ENCODE data around the gene SPATS2L. TPM values are rescaled to one million over a fixed set of nuclear protein-coding genes. Genes with fewer than 3 reads are reported as not detected.

Gene SPATS2L
- total RNA-seq, 1 experiment from 2014 or later = 47.3 TPM

DNA sequence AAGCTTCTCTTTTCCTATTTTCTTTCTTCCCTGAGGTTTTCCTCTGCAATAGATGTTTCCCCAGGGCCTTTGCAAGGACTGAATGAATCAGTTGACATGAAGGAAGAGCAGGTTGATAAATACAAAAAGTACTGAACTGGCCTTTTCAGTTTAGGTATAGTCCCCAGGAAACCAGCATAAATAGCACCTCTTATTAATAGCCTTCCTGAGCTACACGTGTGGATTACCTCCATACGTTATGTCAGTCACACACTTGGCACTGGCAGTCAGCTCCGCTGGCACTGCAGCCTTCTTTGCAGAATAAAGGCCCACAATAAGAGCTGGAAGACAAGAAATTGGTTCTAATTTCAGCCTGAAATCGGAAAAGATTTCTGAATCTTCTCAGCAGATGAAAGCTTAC lies 142.7 kb downstream of the SPATS2L start:
- Histone ChIP-seq H3K23ac (ENCODE audit: insufficient read length, low read depth, low read length) (no peak overlapping the region), H3K23me2 (ENCODE audit: insufficient read length, low read depth, low read length, poor library complexity, severe bottlenecking) (no peaks in the 10 kb centered on the region), H2AFZ (ENCODE audit: low read length) (no peak overlapping the region), H3K4ac (ENCODE audit: low read depth, low read length) (no peak overlapping the region), H4K20me1 (ENCODE audit: control insufficient read depth, insufficient read depth, insufficient read length) (no peaks in the 10 kb centered on the region), H2BK15ac (ENCODE audit: low read depth, low read length) (no peak overlapping the region), H3T11ph (ENCODE audit: low read length) (no peak overlapping the region), H4K8ac (replicated peaks; ENCODE audit: insufficient read length, low read depth, low read length) (no peak overlapping the region), H2BK120ac (ENCODE audit: low read depth, low read length, poor library complexity, severe bottlenecking) (no peak overlapping the region), H2BK5ac (ENCODE audit: insufficient read length, low read length) (no peak overlapping the region), H3K14ac (ENCODE audit: insufficient read depth, low read length) (no peak overlapping the region), H2BK20ac (ENCODE audit: low read depth, low read length, poor library complexity, severe bottlenecking) (no peak overlapping the region), H4K91ac (ENCODE audit: insufficient read length, low read depth, low read length) (no peak overlapping the region), H3K9ac (ENCODE audit: extremely low read depth, insufficient read length, low read length) (no peak overlapping the region), H3K56ac (ENCODE audit: insufficient read length, low read depth, low read length) (no peak overlapping the region), H3K9me3 (ENCODE audit: control insufficient read depth, low read depth, low read length) (no peaks in the 10 kb centered on the region), H3K79me2 (ENCODE audit: insufficient read depth, low read length) (no peaks in the 10 kb centered on the region), H3K4me2 (ENCODE audit: insufficient read depth, insufficient read length, low read length) (no peak overlapping the region), H2BK12ac (ENCODE audit: insufficient read length, low read depth, low read length) (no peak overlapping the region), H3K4me1 (ENCODE audit: insufficient read depth, low read length) (peaks cover 6% of the 10 kb centered on the region; the same call in 1 of the 2 replicates), H4K5ac (ENCODE audit: insufficient read length, low read depth, low read length) (no peak overlapping the region), H3K18ac (ENCODE audit: insufficient read length, low read depth, low read length) (no peak overlapping the region), H3K27me3 (ENCODE audit: insufficient read depth, low read length) (no peaks in the 10 kb centered on the region), H3K27ac (ENCODE audit: insufficient read length, low read depth, low read length) (no peak overlapping the region), H2AK5ac (ENCODE audit: insufficient read length, low read length) (no peak overlapping the region), H3K79me1 (ENCODE audit: insufficient read depth, low read depth, low read length, poor library complexity, severe bottlenecking) (no peaks in the 10 kb centered on the region)
- Mint-ChIP-seq H3K27me3 (ENCODE audit: low read depth) (no peaks in the 10 kb centered on the region), H3K9me3 (no peaks in the 10 kb centered on the region), H3K4me1 (peaks cover 7 to 12% of the 10 kb centered on the region in 2 experiments), H3K36me3 (ENCODE audit: insufficient read depth in 1 of 3, low read depth in 3 of 3) (peaks cover 3 to 27% (median 4%) of the 10 kb centered on the region in 3 experiments; a peak in 5 of 7 replicates), H3K4me3 (no peak overlapping the region), H3K27ac (no peak overlapping the region)
- DNase-seq = no peak
- whole genome bisulfite sequencing (ENCODE audit: extremely low coverage, insufficient read length, low lambda C conversion rate) = no CpG with 5 or more reads among the region's 4 CpGs
- TF ChIP-seq, protein P1, sequence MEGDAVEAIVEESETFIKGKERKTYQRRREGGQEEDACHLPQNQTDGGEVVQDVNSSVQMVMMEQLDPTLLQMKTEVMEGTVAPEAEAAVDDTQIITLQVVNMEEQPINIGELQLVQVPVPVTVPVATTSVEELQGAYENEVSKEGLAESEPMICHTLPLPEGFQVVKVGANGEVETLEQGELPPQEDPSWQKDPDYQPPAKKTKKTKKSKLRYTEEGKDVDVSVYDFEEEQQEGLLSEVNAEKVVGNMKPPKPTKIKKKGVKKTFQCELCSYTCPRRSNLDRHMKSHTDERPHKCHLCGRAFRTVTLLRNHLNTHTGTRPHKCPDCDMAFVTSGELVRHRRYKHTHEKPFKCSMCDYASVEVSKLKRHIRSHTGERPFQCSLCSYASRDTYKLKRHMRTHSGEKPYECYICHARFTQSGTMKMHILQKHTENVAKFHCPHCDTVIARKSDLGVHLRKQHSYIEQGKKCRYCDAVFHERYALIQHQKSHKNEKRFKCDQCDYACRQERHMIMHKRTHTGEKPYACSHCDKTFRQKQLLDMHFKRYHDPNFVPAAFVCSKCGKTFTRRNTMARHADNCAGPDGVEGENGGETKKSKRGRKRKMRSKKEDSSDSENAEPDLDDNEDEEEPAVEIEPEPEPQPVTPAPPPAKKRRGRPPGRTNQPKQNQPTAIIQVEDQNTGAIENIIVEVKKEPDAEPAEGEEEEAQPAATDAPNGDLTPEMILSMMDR (conservative IDR thresholded peaks at IDR 0.05) = no peak
